ENCODE results near the gene PHF21B.

The PHF21B gene

DNA sequence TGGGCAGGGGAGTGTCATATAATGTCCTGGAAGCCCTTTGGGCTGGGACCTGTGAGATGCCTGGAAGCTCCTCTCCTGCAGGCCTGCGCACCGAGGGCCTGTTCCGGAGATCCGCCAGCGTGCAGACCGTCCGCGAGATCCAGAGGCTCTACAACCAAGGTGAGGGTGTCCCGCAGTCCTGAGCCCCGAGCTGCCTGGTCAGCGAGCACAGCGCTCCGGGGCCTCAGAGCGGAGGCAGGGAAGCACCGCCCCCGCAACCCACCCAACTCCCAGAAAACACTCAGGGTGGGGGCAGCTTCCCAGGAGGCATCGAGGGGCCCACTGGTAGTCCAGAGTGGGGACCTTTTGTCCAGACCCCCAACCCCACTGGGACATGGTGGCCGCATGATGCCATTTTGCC is 161.9 kb downstream of the PHF21B start:
- no peak for TF ChIP-seq ZFX (IDR thresholded peaks at IDR 0.05; ENCODE audit: borderline replicate concordance)
- TF ChIP-seq, protein P1, sequence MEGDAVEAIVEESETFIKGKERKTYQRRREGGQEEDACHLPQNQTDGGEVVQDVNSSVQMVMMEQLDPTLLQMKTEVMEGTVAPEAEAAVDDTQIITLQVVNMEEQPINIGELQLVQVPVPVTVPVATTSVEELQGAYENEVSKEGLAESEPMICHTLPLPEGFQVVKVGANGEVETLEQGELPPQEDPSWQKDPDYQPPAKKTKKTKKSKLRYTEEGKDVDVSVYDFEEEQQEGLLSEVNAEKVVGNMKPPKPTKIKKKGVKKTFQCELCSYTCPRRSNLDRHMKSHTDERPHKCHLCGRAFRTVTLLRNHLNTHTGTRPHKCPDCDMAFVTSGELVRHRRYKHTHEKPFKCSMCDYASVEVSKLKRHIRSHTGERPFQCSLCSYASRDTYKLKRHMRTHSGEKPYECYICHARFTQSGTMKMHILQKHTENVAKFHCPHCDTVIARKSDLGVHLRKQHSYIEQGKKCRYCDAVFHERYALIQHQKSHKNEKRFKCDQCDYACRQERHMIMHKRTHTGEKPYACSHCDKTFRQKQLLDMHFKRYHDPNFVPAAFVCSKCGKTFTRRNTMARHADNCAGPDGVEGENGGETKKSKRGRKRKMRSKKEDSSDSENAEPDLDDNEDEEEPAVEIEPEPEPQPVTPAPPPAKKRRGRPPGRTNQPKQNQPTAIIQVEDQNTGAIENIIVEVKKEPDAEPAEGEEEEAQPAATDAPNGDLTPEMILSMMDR (IDR thresholded peaks at IDR 0.05) = no peak
- no peak overlapping the region for H3K27ac ChIP-seq

DNA sequence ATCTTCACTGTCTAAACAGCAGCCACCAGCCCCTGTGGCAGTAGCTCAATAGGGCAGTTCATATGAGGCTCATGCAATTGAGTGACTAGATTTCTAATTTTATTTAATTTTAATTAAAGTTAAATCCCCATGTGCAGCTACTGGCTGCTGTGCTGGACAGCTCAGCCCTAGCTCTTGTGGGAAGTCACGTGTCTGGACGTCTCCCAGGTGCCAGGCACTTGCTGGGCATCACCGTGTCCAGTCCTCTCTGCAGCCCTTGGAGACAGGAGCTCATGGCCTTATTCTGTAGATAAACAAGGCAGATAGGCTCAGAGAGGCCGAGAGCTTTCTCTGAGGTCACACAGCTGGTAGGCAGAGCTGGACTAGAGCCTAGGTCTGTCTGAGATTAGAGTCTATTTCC is 162.4 kb downstream of the PHF21B start:
- TF ChIP-seq, protein P1 (IDR thresholded peaks at IDR 0.05) = no peak
- no peak for TF ChIP-seq ZFX (IDR thresholded peaks at IDR 0.05; ENCODE audit: borderline replicate concordance)
- H3K27ac ChIP-seq = no peak overlapping the region

DNA sequence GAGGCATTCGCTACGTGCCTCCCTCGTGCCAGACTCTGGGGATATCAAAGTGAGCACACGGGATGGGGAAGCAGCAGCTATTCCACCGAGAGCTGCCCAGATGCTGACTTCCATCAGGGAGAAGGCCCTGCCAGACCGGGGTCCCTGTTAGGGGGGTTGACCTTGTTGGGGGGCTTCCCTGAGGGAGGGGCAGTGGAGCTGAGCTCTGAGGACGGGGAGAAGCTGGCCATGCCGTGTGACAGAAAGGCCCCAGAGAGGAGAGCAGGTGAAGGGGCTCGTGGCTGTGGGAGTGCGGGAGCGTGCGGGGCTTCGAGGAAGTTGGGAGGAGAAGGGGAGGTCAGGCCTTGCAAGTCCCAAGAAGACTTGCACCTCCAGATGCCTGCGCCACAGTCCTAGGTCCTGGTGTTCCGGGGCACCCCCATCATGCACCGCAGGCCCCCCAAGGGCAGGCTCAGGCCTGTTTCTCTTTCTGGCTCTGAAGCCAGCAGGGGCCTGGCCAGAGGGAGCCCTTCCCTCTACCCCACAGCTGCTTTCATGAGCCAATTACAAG is 163.0 kb downstream of the PHF21B start:
- H3K27ac ChIP-seq = no peak overlapping the region
- TF ChIP-seq ZFX (IDR thresholded peaks at IDR 0.05; ENCODE audit: borderline replicate concordance) = no peak
- TF ChIP-seq, protein P1 (IDR thresholded peaks at IDR 0.05) = no peak

DNA sequence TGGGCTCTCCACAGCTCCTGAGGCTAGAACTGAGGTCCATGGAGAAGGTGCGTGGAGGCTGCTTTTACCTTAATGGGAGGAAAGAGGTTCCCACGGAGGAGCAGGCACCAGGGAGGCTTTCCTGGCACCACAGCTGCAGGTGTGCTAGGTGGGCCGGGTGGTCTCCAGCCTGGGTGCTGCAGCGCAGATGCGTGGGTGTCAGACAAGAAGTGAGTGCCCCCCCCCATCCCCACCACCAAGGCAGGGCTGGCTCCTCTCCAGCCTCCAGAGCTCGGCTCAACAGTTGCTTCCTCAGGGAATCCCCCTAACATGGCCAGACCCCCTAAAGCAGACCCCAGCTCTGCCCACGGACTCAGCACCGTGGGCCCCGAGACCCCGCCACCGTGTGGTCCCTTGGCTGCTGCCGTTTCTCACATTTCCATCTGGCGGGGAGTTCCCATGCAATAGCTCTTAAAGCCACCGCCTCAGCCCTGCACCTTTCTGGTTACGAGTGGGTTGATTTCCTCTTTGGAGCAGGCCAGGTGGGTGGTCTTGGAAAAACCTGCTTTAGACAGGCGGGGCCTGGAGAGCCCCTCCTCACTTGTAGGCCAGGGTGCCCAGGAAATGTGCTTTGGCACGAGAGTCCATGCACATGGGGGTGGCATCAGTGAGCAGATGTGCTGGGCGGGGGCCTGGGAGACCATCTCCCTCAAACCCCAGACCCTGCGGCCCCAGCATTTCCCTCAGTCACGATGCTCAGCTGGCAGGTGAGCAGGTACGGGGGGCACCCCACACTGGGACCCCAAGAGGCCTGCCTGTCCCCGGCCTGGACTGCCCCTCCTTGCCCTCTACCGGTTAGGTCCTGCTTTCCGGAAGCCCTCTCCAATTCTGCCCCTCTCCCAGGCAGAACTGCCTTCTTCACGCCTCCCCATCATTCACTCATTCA is 163.7 kb downstream of the PHF21B start:
- TF ChIP-seq, protein P1 (IDR thresholded peaks at IDR 0.05) = no peak
- TF ChIP-seq ZFX (IDR thresholded peaks at IDR 0.05; ENCODE audit: borderline replicate concordance) = no peak
- H3K27ac ChIP-seq = no peak overlapping the region

DNA sequence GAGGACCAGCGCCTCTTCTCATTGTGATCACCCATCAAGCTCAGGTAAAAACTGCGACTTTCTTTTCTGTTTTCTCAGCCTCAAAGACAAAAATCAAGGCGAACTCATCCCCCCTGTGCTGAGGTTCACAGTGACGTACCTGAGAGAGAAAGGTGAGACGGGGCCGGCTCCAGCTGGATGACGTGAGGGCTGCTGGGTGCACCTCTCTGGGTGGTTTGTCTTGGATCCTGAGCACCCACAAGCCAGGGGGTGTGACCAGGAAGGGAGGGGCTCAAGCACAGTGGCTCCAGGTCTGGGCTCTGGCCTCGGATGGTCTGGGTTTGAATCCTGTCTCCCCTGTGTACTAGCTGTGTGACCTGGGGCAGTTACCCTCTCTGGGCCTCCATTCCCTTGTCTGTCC is 164.6 kb downstream of the PHF21B start:
- TF ChIP-seq ZFX (IDR thresholded peaks at IDR 0.05; ENCODE audit: borderline replicate concordance) = no peak
- TF ChIP-seq, protein P1 (IDR thresholded peaks at IDR 0.05) = no peak
- H3K27ac ChIP-seq = no peak overlapping the region

DNA sequence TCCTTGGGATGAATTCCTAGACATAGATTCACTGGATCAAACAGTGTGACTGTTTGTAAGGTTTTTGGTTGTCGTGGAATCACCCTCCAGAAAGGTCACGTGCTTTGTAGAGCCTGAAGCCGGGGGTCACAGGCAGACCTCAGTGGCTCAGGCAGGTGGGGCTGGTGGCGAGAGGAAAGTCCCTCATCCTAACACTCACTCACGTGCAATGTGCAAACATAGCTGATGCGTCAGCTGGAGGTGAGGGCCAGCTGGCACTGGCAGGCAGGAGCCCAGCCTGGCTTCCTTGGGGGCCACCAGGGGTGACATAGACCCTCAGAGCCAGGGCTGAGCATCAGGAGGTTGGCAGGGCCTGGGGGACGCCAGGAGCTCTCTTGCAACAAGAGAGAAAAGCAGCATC is 167.4 kb downstream of the PHF21B start:
- TF ChIP-seq, protein P1 (IDR thresholded peaks at IDR 0.05) = no peak
- TF ChIP-seq ZFX (IDR thresholded peaks at IDR 0.05; ENCODE audit: borderline replicate concordance) = no peak
- H3K27ac ChIP-seq = no peak overlapping the region
